CD4-positive, CD25-positive, alpha-beta regulatory T cell (primary cell): ENCODE measurements around the gene CAMSAP1. TPM values are rescaled to one million over a fixed set of nuclear protein-coding genes. Genes with fewer than 3 reads are reported as not detected.
A peak's percentile ranks its signal among the peaks of the same experiment; 100 is the strongest.

ENCODE experiments used
- ATAC-seq, 2 donors: fragments of 150-1000 bp; cut with Tn5 transposase; one replicate each; pipeline ENCODE4 v1.10.0; 2021; ENCODE audit warnings: low read depth in 2 of 2, moderate number of reproducible peaks in 2 of 2, moderate library complexity in 1 of 2
- DNase-seq, 3 donors: peaks; one replicate each; pipeline versions ENCODE4 v3.0.0 to v3.0.0-alpha.2; 2012 to 2022; ENCODE audit warnings: mixed read lengths in 1 of 3
- H3K27ac ChIP-seq: one replicate; pipeline ENCODE4 v1.7.0; 2013; ENCODE audit warnings: mild to moderate bottlenecking, low read length; ENCODE audit not compliant: insufficient read depth, poor library complexity, severe bottlenecking
- H3K27me3 ChIP-seq: one replicate; pipeline ENCODE4 v1.7.0; 2013; ENCODE audit warnings: low read length; ENCODE audit not compliant: control insufficient read depth, insufficient read depth
- H3K36me3 ChIP-seq: one replicate; pipeline ENCODE4 v1.7.0; 2013; ENCODE audit warnings: mild to moderate bottlenecking, low read length, moderate library complexity; ENCODE audit not compliant: control insufficient read depth, insufficient read depth
- H3K4me1 ChIP-seq: 2 replicates; pipeline ENCODE4 v1.7.0; 2013; ENCODE audit warnings: mild to moderate bottlenecking, low read length; ENCODE audit not compliant: insufficient read depth, control insufficient read depth, poor library complexity, severe bottlenecking
- H3K4me3 ChIP-seq: one replicate; pipeline ENCODE4 v1.7.0; 2013; ENCODE audit warnings: low read depth, mild to moderate bottlenecking, low read length, moderate library complexity
- H3K9me3 ChIP-seq, 2 experiments: 1 replicate in 1 of 2; 2 replicates in 1 of 2; pipeline ENCODE4 v1.7.0; 2013; ENCODE audit warnings: low read length in 2 of 2, mild to moderate bottlenecking in 1 of 2, moderate library complexity in 1 of 2; ENCODE audit not compliant: control insufficient read depth in 2 of 2
- H3K27ac Mint-ChIP-seq, 3 donors: one replicate each; pipeline ENCODE4 v1.8.0; 2020 to 2022; ENCODE audit warnings: mild to moderate bottlenecking in 3 of 3, mixed read lengths in 3 of 3, moderate library complexity in 2 of 3
- H3K27me3 Mint-ChIP-seq: one replicate; pipeline ENCODE4 v1.8.0; 2022; ENCODE audit warnings: mild to moderate bottlenecking, mixed read lengths
- H3K36me3 Mint-ChIP-seq: one replicate; pipeline ENCODE4 v1.8.0; 2020; ENCODE audit warnings: mixed read lengths
- H3K4me1 Mint-ChIP-seq, 4 donors: one replicate each; pipeline ENCODE4 v1.8.0; 2020 to 2022; ENCODE audit warnings: mixed read lengths in 4 of 4, mild to moderate bottlenecking in 1 of 4
- H3K4me3 Mint-ChIP-seq, 4 donors: one replicate each; pipeline ENCODE4 v1.8.0; 2020 to 2022; ENCODE audit warnings: mild to moderate bottlenecking in 4 of 4, mixed read lengths in 4 of 4, moderate library complexity in 3 of 4
- H3K9me3 Mint-ChIP-seq, 7 donors: one replicate each; pipeline ENCODE4 v1.8.0; 2020 to 2022; ENCODE audit warnings: mixed read lengths in 7 of 7, mild to moderate bottlenecking in 3 of 7, moderate library complexity in 2 of 7
- polyA plus RNA-seq, 4 donors: library from polyadenylated mRNA; unstranded; fragments of 300-500 nt; fragmentation: Illumina TruSeq; gene quantifications; one replicate each; pipeline ENCODE4 v1.2.3, GENCODE V29; 2021
- total RNA-seq: library from RNA; stranded (reverse); gene quantifications from one replicate; pipeline ENCODE4 v1.2.3, GENCODE V29; 2022

The CAMSAP1 gene
- total and polyA plus RNA-seq, 5 donors from 2014 or later: 0.67 to 31.6 (median 2.0) TPM

DNA sequence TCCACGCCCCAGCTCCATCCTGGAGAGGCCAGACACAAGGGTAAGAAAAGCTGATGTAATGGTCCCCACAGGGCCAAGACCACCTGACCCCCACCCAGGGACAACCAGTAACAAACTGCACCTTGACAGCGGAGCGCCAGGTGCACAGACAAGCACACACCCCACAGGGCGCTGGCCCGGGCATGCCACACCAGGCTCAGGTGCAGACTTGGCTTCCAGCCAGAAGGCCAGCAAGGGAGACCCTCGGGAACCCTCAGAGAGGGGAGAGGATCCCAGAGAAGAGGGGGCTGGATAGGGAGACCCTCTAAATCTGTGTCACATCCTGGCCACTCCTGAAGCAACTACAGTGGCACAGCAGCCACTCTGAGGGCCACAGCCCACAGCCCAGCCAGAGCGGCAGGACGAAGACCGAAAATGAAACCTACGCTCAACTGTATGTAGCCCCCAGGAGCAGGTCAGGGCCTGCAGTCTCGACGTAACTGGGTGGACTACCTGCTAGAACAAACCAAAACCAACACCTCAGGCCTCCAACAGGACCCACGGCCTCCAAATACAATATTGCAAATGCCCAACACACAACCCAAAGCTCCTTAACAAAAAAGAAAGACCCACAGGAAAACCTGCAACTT lies 18.5 kb downstream of the CAMSAP1 start:
- peak overlapping the region in 1 of 4 donors; percentile 14 for H3K4me3 Mint-ChIP-seq
- H3K4me1 ChIP-seq: peaks cover 60% of the 10 kb centered on the region

DNA sequence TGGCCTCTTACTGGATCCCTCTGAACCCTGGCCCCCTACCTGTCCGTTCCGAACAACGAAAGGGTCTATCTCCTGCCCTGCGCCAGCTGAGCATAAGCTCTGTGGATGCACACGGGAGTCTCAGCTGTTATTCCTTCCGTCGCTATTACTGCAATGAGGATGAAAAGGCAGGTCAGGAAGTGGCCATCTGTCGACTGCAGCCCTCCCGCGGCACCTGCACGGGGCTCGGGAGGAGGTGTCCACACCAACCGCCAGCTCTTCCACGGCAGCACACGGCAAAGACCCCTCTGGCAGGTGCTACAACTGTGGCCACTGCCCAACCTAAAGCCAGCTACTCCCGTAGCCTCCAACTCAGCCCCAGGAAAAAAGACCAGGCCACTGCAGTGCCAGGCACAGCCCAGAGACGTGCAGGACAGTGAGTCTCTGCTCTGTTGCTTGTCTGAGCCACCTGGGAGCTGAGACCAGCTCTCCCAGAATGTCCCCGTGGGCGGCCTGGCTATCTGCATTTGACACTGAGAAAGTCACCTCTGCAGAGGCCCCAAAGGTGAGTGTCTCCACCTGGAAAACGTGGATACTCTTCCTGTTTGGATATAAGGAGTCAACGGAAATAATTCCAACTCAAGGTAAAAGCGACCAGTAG lies 19.1 kb downstream of the CAMSAP1 start:
- H3K4me1 ChIP-seq: peaks cover 61% of the 10 kb centered on the region
- ATAC-seq (no peak), DNase-seq (no peak)
- peak overlapping the region; percentile 20 to 94 (median 92) for H3K27ac Mint-ChIP-seq
- H3K36me3 ChIP-seq: no peaks in the 10 kb centered on the region
- H3K27ac ChIP-seq: peak overlapping the region; percentile 58
- H3K27me3 ChIP-seq: no peaks in the 10 kb centered on the region
- H3K9me3 ChIP-seq: no peaks in the 10 kb centered on the region
- peak overlapping the region in 2 of 4 donors; percentile 77 to 82 for H3K4me3 Mint-ChIP-seq
- H3K4me3 ChIP-seq: no peak overlapping the region
- peaks cover 4% of the 10 kb centered on the region for H3K36me3 Mint-ChIP-seq
- H3K4me1 Mint-ChIP-seq: peaks cover 25 to 90% (median 66%) of the 10 kb centered on the region in 4 donors
- H3K9me3 Mint-ChIP-seq: no peaks in the 10 kb centered on the region
- no peaks in the 10 kb centered on the region for H3K27me3 Mint-ChIP-seq

More for the DNA sequence above, 18.5 kb downstream of the CAMSAP1 start:
- H3K9me3 Mint-ChIP-seq: no peaks in the 10 kb centered on the region
- peaks cover 4% of the 10 kb centered on the region for H3K36me3 Mint-ChIP-seq
- H3K9me3 ChIP-seq: no peaks in the 10 kb centered on the region
- H3K27ac Mint-ChIP-seq: peak overlapping the region in 2 of 3 donors; percentile 33 to 92
- no peak overlapping the region for H3K27ac ChIP-seq
- H3K27me3 ChIP-seq: no peaks in the 10 kb centered on the region
- H3K36me3 ChIP-seq: no peaks in the 10 kb centered on the region
- H3K27me3 Mint-ChIP-seq: no peaks in the 10 kb centered on the region
- peaks cover 30 to 90% (median 65%) of the 10 kb centered on the region in 4 donors for H3K4me1 Mint-ChIP-seq
- H3K4me3 ChIP-seq: no peak overlapping the region
- DNase-seq (no peak), ATAC-seq (no peak)

DNA sequence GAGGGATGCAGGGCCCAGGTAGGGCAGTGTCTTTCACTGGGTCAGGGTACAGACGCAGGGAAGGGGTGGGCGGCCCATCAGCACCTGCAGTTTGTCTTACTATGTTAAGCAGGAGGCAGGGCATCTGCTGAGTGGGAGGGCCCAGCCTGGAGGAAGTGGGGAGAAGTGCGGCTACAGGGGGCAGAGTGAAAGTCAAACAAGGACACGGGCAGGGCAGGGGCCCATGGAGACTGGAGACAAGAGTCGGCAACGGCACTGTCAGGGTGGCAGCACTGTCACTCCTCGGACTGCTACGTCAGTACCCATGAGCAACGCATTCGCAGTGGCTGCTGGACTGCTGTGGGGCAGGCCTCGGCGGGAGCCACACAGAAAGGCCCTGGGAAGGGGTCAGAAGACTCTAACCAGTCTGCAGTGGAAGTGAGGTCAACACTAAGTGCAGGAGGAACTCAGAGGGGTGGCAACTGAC lies 19.7 kb downstream of the CAMSAP1 start:
- peak overlapping the region; percentile 92 to 96 (median 94) for H3K27ac Mint-ChIP-seq
- peak overlapping the region; percentile 58 for H3K27ac ChIP-seq
- ATAC-seq: peak; percentile 90

DNA sequence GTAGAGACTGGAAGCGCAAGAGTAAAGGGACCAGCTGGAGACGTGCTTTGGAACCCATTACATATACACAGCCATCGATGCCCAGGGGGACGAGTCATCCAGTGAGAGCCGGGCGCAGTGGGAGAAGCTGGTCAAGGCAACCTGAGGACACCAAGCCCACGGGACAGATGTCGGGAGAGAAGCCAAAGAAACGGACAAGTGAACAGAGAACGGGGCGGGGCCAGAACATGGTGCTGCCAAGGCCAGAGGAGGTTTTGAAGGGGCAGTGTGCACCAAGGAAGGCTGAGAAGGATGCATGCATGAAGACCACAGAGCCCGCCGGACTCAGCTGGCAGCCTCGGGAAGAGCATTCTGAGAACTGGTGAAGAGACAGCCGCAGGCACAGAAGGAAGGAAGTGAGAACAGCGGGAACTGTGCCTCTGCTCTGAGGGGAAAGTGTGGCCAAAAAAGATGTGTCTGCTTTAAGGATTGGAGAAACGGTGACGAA lies 20.3 kb downstream of the CAMSAP1 start:
- Histone ChIP-seq H3K4me3 (peak overlapping the region; percentile 44), H3K9me3 (no peaks in the 10 kb centered on the region), H3K27ac (peak overlapping the region; percentile 58), H3K36me3 (peaks cover 5% of the 10 kb centered on the region), H3K27me3 (no peaks in the 10 kb centered on the region), H3K4me1 (peaks cover 57% of the 10 kb centered on the region)
- Mint-ChIP-seq H3K4me3 (peak overlapping the region; percentile 77 to 85 (median 82)), H3K27me3 (no peaks in the 10 kb centered on the region), H3K4me1 (peaks cover 21 to 86% (median 62%) of the 10 kb centered on the region in 4 donors), H3K9me3 (no peaks in the 10 kb centered on the region), H3K36me3 (peaks cover 3% of the 10 kb centered on the region), H3K27ac (peak overlapping the region; percentile 92 to 96 (median 94))
- ATAC-seq: no peak
- peak in 1 of 3 donors; percentile 20 for DNase-seq

More for the DNA sequence above, 19.7 kb downstream of the CAMSAP1 start:
- peak overlapping the region; percentile 77 to 85 (median 82) for H3K4me3 Mint-ChIP-seq
- no peaks in the 10 kb centered on the region for H3K9me3 Mint-ChIP-seq
- peaks cover 4% of the 10 kb centered on the region for H3K36me3 Mint-ChIP-seq
- Histone ChIP-seq H3K27me3 (no peaks in the 10 kb centered on the region), H3K36me3 (no peaks in the 10 kb centered on the region), H3K4me1 (peaks cover 57% of the 10 kb centered on the region), H3K4me3 (peak overlapping the region; percentile 44), H3K9me3 (no peaks in the 10 kb centered on the region)
- no peaks in the 10 kb centered on the region for H3K27me3 Mint-ChIP-seq
- DNase-seq: peak; percentile 26 to 83 (median 67)
- peaks cover 22 to 90% (median 63%) of the 10 kb centered on the region in 4 donors for H3K4me1 Mint-ChIP-seq

DNA sequence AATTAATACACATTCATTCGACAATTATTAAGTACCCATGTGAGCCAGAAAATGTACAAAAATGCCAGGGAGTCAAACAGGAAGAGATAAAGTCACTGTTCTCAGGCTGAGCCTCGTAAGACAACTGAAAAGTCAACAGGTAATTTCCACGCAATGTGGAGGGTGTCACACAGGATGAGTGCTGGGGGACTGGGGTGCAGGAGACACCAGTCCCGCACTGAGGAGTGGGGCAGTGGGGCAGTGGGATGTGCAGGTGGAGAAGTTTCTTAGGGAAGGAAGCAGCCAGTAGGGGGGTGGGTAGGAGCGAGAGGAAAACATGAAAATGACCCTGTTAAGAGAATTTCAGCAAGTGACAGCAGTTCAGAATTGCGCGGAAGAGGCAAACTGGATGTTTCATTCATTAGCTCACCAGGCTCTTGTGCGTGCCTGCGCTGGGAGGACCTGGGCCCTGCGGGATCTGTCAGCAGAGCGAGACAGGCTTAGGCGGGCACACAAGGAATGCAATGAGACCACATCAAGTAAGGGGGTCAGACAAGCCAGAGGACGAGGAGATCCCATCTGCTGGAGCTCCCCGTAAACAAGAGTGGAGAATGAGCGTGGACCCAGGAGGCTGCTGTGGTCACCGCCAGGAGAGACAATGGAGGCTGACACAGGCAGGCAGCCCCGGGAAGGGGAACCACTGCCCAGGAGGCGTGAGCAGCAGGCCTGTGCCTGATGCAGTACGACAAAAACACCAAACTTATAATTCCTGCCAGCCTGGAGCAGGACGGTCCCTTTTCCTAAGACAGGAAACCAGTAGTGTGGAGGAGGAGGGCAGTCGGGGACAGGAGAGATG lies 21.0 kb downstream of the CAMSAP1 start:
- H3K9me3 Mint-ChIP-seq: no peaks in the 10 kb centered on the region
- H3K4me1 ChIP-seq: peaks cover 57% of the 10 kb centered on the region
- H3K4me3 Mint-ChIP-seq: peak overlapping the region; percentile 77 to 91 (median 82)
- no peak overlapping the region for H3K27ac ChIP-seq
- H3K27me3 ChIP-seq: no peaks in the 10 kb centered on the region
- peak overlapping the region; percentile 92 to 96 (median 94) for H3K27ac Mint-ChIP-seq
- H3K9me3 ChIP-seq: no peaks in the 10 kb centered on the region
- H3K4me1 Mint-ChIP-seq: peaks cover 16 to 82% (median 57%) of the 10 kb centered on the region in 4 donors
- H3K36me3 Mint-ChIP-seq: no peaks in the 10 kb centered on the region
- peak overlapping the region; percentile 64 for H3K4me3 ChIP-seq
- DNase-seq: no peak
- peaks cover 11% of the 10 kb centered on the region for H3K36me3 ChIP-seq
- no peaks in the 10 kb centered on the region for H3K27me3 Mint-ChIP-seq
- no peak for ATAC-seq

DNA sequence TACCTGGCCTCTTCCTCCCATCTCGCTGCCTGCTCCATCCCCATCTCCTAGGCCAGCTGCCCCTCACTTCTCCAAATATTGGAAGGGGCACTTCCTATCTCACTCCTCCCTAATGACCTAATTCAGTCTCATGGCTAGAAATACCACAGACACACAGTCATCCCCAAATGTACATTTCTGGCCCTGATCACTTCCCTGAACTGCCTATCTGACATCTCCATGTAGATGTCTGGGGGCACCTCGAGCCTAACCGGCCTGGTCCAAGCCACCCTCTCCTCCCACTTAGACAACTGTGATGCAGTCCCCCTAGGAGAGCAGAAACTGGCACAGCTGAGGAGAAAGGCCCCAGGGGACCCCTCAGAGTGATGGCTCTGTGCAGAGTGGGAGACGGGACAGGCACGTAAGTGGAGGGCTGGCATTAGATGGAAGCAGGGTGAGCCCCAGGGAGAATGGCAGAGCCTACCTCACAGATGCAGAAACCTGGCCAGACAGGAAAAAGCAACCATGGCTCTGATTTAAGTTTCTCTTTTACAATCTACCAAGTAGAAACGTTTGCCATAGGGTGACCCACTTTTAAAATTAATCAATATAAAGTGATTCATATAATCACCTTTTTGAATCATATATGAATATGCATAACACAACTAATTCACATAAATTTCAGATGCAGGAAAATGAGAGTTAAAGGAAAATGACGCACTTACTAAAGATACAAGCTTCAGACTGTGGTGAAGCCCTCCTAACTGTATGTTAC lies 22.1 kb downstream of the CAMSAP1 start:
- Histone ChIP-seq H3K4me3 (peak overlapping the region; percentile 64), H3K9me3 (no peaks in the 10 kb centered on the region), H3K27me3 (no peaks in the 10 kb centered on the region), H3K27ac (no peak overlapping the region), H3K36me3 (peaks cover 19% of the 10 kb centered on the region), H3K4me1 (peaks cover 57% of the 10 kb centered on the region)
- H3K4me1 Mint-ChIP-seq: peaks cover 16 to 75% (median 55%) of the 10 kb centered on the region in 4 donors
- no peaks in the 10 kb centered on the region for H3K27me3 Mint-ChIP-seq
- peak overlapping the region; percentile 7 to 91 (median 74) for H3K4me3 Mint-ChIP-seq
- H3K36me3 Mint-ChIP-seq: no peaks in the 10 kb centered on the region
- peak overlapping the region; percentile 89 to 96 (median 91) for H3K27ac Mint-ChIP-seq
- DNase-seq (no peak), ATAC-seq (no peak)
- no peaks in the 10 kb centered on the region for H3K9me3 Mint-ChIP-seq
